IMR-90 (cell line): ENCODE data around the gene VAMP4. TPM values are rescaled to one million over a fixed set of nuclear protein-coding genes. Genes with fewer than 3 reads are reported as not detected.

Source experiments
- ATAC-seq: fragments of 200-7000 bp; cut with Tn5 transposase; 2 replicates; pipeline ENCODE4 v1.9.1; 2020; ENCODE audit warnings: low read depth, mild to moderate bottlenecking, moderate library complexity
- BruUV-seq: library from RNA; stranded (reverse); fragments of 400-500 nt; replicated peaks from 2 replicates; lab custom pipeline; 2021; lab: Mats Ljungman, UMichigan
- CTCF ChIA-PET: fragments of 300-600 bp; formaldehyde crosslinking; extraction: SDS; loops from one replicate; lab custom pipeline; 2021; ENCODE audit warnings: antibody characterized with exemption; lab: Yijun Ruan, JAX
- POLR2A ChIA-PET: fragments of 300-600 bp; sonication (Branson Sonifier 250); formaldehyde crosslinking; loops from one replicate; lab custom pipeline; 2022; ENCODE audit warnings: antibody characterized with exemption; ENCODE audit not compliant: unreplicated experiment; lab: Charles Lee
- DNase-seq: peaks from one replicate; pipeline ENCODE4 v3.0.0; 2013
- H2AFZ ChIP-seq: replicated peaks from 2 replicates; pipeline ENCODE3; 2013; ENCODE audit warnings: low read length, mild to moderate bottlenecking; ENCODE audit not compliant: poor library complexity
- H2AK5ac ChIP-seq: 2 replicates; pipeline ENCODE4 v1.6.1; 2013; ENCODE audit warnings: low read depth, low read length, inconsistent platforms
- H2AK9ac ChIP-seq: replicated peaks from 2 replicates; pipeline ENCODE3; 2013; ENCODE audit warnings: mild to moderate bottlenecking, low read depth, low read length, moderate library complexity; ENCODE audit not compliant: poor library complexity
- H2BK120ac ChIP-seq: 2 replicates; pipeline ENCODE4 v1.6.1; 2013; ENCODE audit warnings: low read depth, low read length, inconsistent platforms
- H2BK15ac ChIP-seq: 3 replicates; pipeline ENCODE4 v1.6.1; 2013; ENCODE audit warnings: low read depth, low read length, inconsistent platforms
- H2BK20ac ChIP-seq: 2 replicates; pipeline ENCODE4 v1.6.1; 2013; ENCODE audit warnings: low read depth, mild to moderate bottlenecking, inconsistent platforms, low read length, moderate library complexity
- H2BK5ac ChIP-seq: 2 replicates; pipeline ENCODE4 v1.6.1; 2013; ENCODE audit warnings: mild to moderate bottlenecking, low read depth, low read length, inconsistent platforms; ENCODE audit not compliant: poor library complexity, severe bottlenecking
- H3K14ac ChIP-seq: replicated peaks from 2 replicates; pipeline ENCODE4 v1.6.1; 2013; ENCODE audit warnings: low read depth, low read length, inconsistent platforms
- H3K18ac ChIP-seq: 2 replicates; pipeline ENCODE4 v1.6.1; 2013; ENCODE audit warnings: low read depth, low read length, control low read depth
- H3K23ac ChIP-seq: 2 replicates; pipeline ENCODE4 v1.6.1; 2013; ENCODE audit warnings: low read depth, low read length, inconsistent platforms
- H3K27ac ChIP-seq: 2 replicates; pipeline ENCODE4 v1.5.1; 2013; ENCODE audit warnings: mild to moderate bottlenecking, control low read depth, low read length; ENCODE audit not compliant: insufficient read depth
- H3K27me3 ChIP-seq: 2 replicates; pipeline ENCODE4 v1.6.1; 2013; ENCODE audit warnings: low read length; ENCODE audit not compliant: control insufficient read depth, insufficient read depth
- H3K36me3 ChIP-seq: 2 replicates; pipeline ENCODE4 v1.6.1; 2013; ENCODE audit warnings: low read length, mixed read lengths; ENCODE audit not compliant: control insufficient read depth, insufficient read depth
- H3K4ac ChIP-seq: 2 replicates; pipeline ENCODE4 v1.6.1; 2013; ENCODE audit warnings: low read depth, low read length, inconsistent platforms
- H3K4me1 ChIP-seq: 2 replicates; pipeline ENCODE4 v1.6.1; 2013; ENCODE audit warnings: low read length, mixed read lengths; ENCODE audit not compliant: control insufficient read depth, insufficient read depth
- H3K4me2 ChIP-seq: 2 replicates; pipeline ENCODE4 v1.6.1; 2013; ENCODE audit warnings: low read depth, mild to moderate bottlenecking, control low read depth, low read length, moderate library complexity
- H3K4me3 ChIP-seq: 2 replicates; pipeline ENCODE4 v1.5.1; 2013; ENCODE audit warnings: low read depth, mild to moderate bottlenecking, control low read depth, low read length, moderate library complexity; ENCODE audit not compliant: insufficient read depth
- H3K56ac ChIP-seq: 2 replicates; pipeline ENCODE4 v1.6.1; 2013; ENCODE audit warnings: low read length, inconsistent platforms; ENCODE audit not compliant: insufficient read depth; ENCODE audit errors: extremely low read depth
- H3K79me1 ChIP-seq, 2 experiments: 2 replicates each; pipeline ENCODE4 v1.6.1; 2013; ENCODE audit warnings: low read length in 2 of 2, inconsistent platforms in 1 of 2, low read depth in 1 of 2
- H3K9ac ChIP-seq: 2 replicates; pipeline ENCODE4 v1.6.1; 2013; ENCODE audit warnings: low read depth, low read length, control low read depth
- H3K9me1 ChIP-seq: 2 replicates; pipeline ENCODE4 v1.6.1; 2013; ENCODE audit warnings: low read length, inconsistent platforms; ENCODE audit not compliant: insufficient read depth
- H3K9me3 ChIP-seq: 2 replicates; pipeline ENCODE4 v1.6.1; 2013; ENCODE audit warnings: low read length; ENCODE audit not compliant: control insufficient read depth, insufficient read depth
- H4K20me1 ChIP-seq: 2 replicates; pipeline ENCODE4 v1.6.1; 2013; ENCODE audit warnings: low read length, inconsistent platforms; ENCODE audit not compliant: insufficient read depth
- H4K5ac ChIP-seq: 2 replicates; pipeline ENCODE4 v1.6.1; 2013; ENCODE audit warnings: mild to moderate bottlenecking, low read depth, low read length, control low read depth
- H4K8ac ChIP-seq, 2 experiments: 2 replicates each; pipeline ENCODE4 v1.6.1; 2013; ENCODE audit warnings: low read depth in 2 of 2, low read length in 2 of 2, control low read depth in 1 of 2, inconsistent platforms in 1 of 2
- H4K91ac ChIP-seq: 2 replicates; pipeline ENCODE4 v1.6.1; 2013; ENCODE audit warnings: low read depth, low read length, inconsistent platforms; ENCODE audit not compliant: insufficient read depth
- CEBPB ChIP-seq: IDR thresholded peaks from 2 replicates; pipeline ENCODE4 v1.6.1; 2012; ENCODE audit warnings: low read depth, low read length, improper control_type of control experiment
- FOS ChIP-seq: fragments of 150-350 bp; IDR thresholded peaks from 2 replicates; pipeline ENCODE4 v1.6.1; 2016; ENCODE audit warnings: low read depth, low read length
- MXI1 ChIP-seq: IDR thresholded peaks from 2 replicates; pipeline ENCODE4 v1.6.1; 2012; ENCODE audit warnings: low read depth, mild to moderate bottlenecking, low read length, moderate library complexity, borderline replicate concordance
- WGBS, 2 experiments: methylation state at CpG; one replicate each; pipeline versions ENCODE4 v1.1.5 to v1.1.7; 2013; ENCODE audit warnings: missing lambda C conversion rate in 2 of 2; ENCODE audit not compliant: insufficient read length in 1 of 2; ENCODE audit errors: extremely low coverage in 2 of 2; 5-methylcytosine and 5-hydroxymethylcytosine counted together
- dilution Hi-C: fragments of 300-500 bp; cut with HindIII; formaldehyde crosslinking; loops from one replicate; pipeline ENCODE4 v1.14.3; 2018; ENCODE audit warnings: low sequenced_read_pairs; ENCODE audit not compliant: unreplicated experiment
- in situ Hi-C: fragments of 300-500 bp; cut with MboI; formaldehyde crosslinking; loops from 3 replicates; pipeline ENCODE4 v1.14.3; 2019; ENCODE audit warnings: low sequenced_read_pairs, inconsistent platforms, mixed read lengths
- intact Hi-C: fragments of 100-400 bp; cut with micrococcal nuclease; formaldehyde crosslinking; loops from 2 replicates; pipeline ENCODE4 v1.10.0; 2022
- polyA plus RNA-seq, 3 experiments: library from polyadenylated mRNA; depleted of rRNA; stranded (reverse); fragments of >200 nt; gene quantifications; 2 replicates each; pipeline ENCODE4 v1.2.3, GENCODE V29; 2012; ENCODE audit warnings: low replicate concordance in 1 of 3
- total RNA-seq: library from RNA; depleted of rRNA; stranded (reverse); fragments of >200 nt; gene quantifications from 2 replicates; pipeline ENCODE4 v1.2.3, GENCODE V29; 2012
- TF ChIP-seq, protein P1 (sequence below): fragments of 150-350 bp; IDR thresholded peaks from 2 replicates; pipeline ENCODE4 v1.6.1; 2017; ENCODE audit warnings: mild to moderate bottlenecking, antibody characterized with exemption, low read length, low read depth

VAMP4 gene
- total and polyA plus RNA-seq, 2 of the 4 experiments (the other 2 are of a cell fraction), result 3.4 to 5.4 TPM

- TF ChIP-seq MXI1, result no peak
Measured at GRCh38 chr1:171717062-171717718, 24.7 kb downstream of the VAMP4 start (continued).

DNA sequence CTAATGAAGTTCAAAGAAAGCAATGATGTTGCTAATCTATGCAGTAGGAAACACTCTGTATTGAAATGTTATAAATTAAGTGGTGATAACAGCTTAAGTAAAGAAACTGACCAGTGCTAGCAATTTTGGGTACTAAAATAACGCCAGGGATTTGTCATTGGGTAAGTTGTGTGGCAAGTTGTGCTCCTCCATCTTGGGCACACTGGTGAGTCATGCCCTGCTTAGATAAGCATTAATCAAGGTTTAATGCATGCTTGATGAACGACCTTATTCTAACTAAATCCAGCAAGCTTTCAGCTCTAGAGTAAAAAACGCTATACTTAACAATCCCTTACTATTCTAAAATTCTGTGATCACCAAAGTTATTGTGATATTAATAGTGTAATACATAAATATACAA is 25.2 kb downstream of the VAMP4 start:
- ATAC-seq, result no peak; the same call in 1 of the 2 replicates
- DNase-seq, result peak; percentile 25
- Histone ChIP-seq H3K23ac (no peak overlapping the region), H3K14ac (no peak overlapping the region), H4K20me1 (no peaks in the 10 kb centered on the region; the same call in 1 of the 2 replicates), H2AK5ac (no peak overlapping the region), H2BK20ac (no peak overlapping the region), H3K9ac (no peak overlapping the region), H3K36me3 (peaks cover 9% of the 10 kb centered on the region; the same call in 1 of the 2 replicates), H3K79me1 (peaks cover 6 to 19% of the 10 kb centered on the region in 2 experiments; a peak in 3 of 4 replicates), H2BK15ac (no peak overlapping the region), H2AFZ (no peak overlapping the region), H4K91ac (no peak overlapping the region), H2BK5ac (peak overlapping the region; percentile 12), H4K8ac (no peak overlapping the region), H3K4me2 (no peak overlapping the region), H3K27me3 (no peaks in the 10 kb centered on the region), H3K4ac (no peak overlapping the region), H3K4me1 (peaks cover 8% of the 10 kb centered on the region), H3K9me1 (no peaks in the 10 kb centered on the region), H2AK9ac (no peak overlapping the region), H3K9me3 (no peaks in the 10 kb centered on the region), H3K4me3 (no peak overlapping the region), H2BK120ac (no peak overlapping the region), H4K5ac (no peak overlapping the region), H3K56ac (no peak overlapping the region), H3K27ac (no peak overlapping the region), H3K18ac (no peak overlapping the region)
- dilution Hi-C loops (no loop called here), intact Hi-C loops (loop anchor here (1.0 to 5.0 kb wide), 3 partner anchors 72 to 271 kb away; partner anchors contain the start of gene PRRC2C), in situ Hi-C loops (no loop called here)
- no CpG with 5 or more reads among the region's 3 CpGs for WGBS, 2 experiments
- ChIA-PET CTCF (interaction anchor here (0.6 to 1.4 kb wide), 4 partner anchors 62 to 269 kb away, joined by 3 to 5 read pairs (median 4); no protein-coding TSS in a partner anchor), POLR2A (interaction anchor here (0.5 kb wide), 1 partner anchor 66 kb away, joined by 3 read pairs; no protein-coding TSS in a partner anchor)
- no TSS peak for BruUV-seq
- TF ChIP-seq, protein P1, sequence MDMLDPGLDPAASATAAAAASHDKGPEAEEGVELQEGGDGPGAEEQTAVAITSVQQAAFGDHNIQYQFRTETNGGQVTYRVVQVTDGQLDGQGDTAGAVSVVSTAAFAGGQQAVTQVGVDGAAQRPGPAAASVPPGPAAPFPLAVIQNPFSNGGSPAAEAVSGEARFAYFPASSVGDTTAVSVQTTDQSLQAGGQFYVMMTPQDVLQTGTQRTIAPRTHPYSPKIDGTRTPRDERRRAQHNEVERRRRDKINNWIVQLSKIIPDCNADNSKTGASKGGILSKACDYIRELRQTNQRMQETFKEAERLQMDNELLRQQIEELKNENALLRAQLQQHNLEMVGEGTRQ, result no peak
- TF ChIP-seq CEBPB, result 0 out of 2 replicates have a peak, but pooled peaks have one; percentile 6
- peak; percentile 36; the same call in 1 of the 2 replicates for TF ChIP-seq FOS
